Dendritic cell treated with granulocyte-macrophage colony-stimulating factor and Interleukin-4, amounts not matched to agents 40 ng/mL and 50 ng/mL, for 4 days (primary cell): Measurements from ENCODE around the gene EIF2D.
A peak's percentile ranks its signal among the peaks of the same experiment; 100 is the strongest.

Experiments used
- H3K27ac Mint-ChIP-seq: one replicate; pipeline ENCODE4 v1.8.0; 2022; ENCODE audit warnings: mild to moderate bottlenecking, mixed read lengths
- H3K27me3 Mint-ChIP-seq: one replicate; pipeline ENCODE4 v1.8.0; 2022; ENCODE audit warnings: mild to moderate bottlenecking, mixed read lengths
- H3K36me3 Mint-ChIP-seq: one replicate; pipeline ENCODE4 v1.8.0; 2022; ENCODE audit warnings: low read depth, mixed read lengths
- H3K4me1 Mint-ChIP-seq: one replicate; pipeline ENCODE4 v1.8.0; 2022; ENCODE audit warnings: low read depth, mixed read lengths
- H3K4me3 Mint-ChIP-seq: one replicate; pipeline ENCODE4 v1.8.0; 2022; ENCODE audit warnings: mild to moderate bottlenecking, moderate library complexity, mixed read lengths
- H3K9me3 Mint-ChIP-seq: one replicate; pipeline ENCODE4 v1.8.0; 2022; ENCODE audit warnings: mixed read lengths
- intact Hi-C: fragments of 100-400 bp; cut with micrococcal nuclease; formaldehyde crosslinking; loops from one replicate; pipeline ENCODE4 v1.15.0; 2022

The EIF2D gene

DNA sequence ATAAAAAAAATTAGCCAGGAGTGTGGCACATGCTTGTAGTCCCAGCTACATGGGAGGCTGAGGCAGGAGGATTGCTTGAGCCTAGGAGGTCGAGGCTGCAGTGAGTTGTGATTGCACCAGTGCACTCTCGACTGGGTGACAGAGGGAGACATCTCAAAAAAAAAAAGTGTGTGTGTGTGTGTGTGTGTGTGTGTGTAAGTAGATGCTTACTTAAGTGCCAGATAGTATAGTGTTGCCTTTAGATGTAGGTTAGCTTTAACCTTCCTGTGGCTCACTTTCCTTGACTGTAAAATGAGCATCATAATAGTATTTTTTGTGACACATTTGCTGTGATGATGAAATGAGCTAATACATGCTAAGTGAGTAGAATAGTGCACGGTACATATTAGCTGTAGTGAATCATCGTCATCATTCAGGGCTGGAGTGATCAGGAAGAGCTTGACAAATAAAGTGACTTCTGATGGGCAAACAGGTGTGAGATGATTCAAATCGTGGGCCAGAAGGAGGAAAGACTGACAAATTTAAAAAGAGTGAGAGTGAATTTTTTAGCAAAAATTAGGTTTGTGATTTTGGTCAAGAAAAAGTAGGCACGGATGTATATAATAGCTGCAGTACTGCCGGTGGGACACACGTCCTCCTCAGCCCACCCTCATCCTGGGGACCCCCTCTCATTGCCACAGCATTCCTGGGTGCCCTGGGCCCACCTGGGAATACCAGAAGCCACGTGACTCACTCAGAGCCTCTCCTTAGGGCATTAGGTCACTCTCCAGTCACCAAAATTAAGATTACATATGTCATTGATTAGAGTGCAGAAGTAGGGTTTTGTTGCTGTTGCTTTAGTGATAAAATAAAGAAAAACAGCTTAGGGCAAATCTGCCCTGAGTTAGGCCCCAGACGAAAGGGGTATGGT is 33.9 kb downstream of the EIF2D start:
- Mint-ChIP-seq H3K9me3 (no peaks in the 10 kb centered on the region), H3K4me1 (peaks cover 97% of the 10 kb centered on the region), H3K27me3 (no peaks in the 10 kb centered on the region), H3K4me3 (no peak overlapping the region), H3K27ac (peak overlapping the region; percentile 97), H3K36me3 (peaks cover 60% of the 10 kb centered on the region)
- intact Hi-C loops = no loop called here

GRCh38 chr1:206577626-206578025 is 34.6 kb downstream of the EIF2D start:
- intact Hi-C loops = no loop called here
- peaks cover 63% of the 10 kb centered on the region for H3K36me3 Mint-ChIP-seq
- H3K9me3 Mint-ChIP-seq = no peaks in the 10 kb centered on the region
- peaks cover 97% of the 10 kb centered on the region for H3K4me1 Mint-ChIP-seq
- no peaks in the 10 kb centered on the region for H3K27me3 Mint-ChIP-seq
- no peak overlapping the region for H3K4me3 Mint-ChIP-seq
- H3K27ac Mint-ChIP-seq = peak overlapping the region; percentile 97

GRCh38 chr1:206575894-206576737 is 36.1 kb downstream of the EIF2D start:
- intact Hi-C loops = loop anchor here (1.0 to 2.0 kb wide), 2 partner anchors 7 to 17 kb away; no protein-coding TSS in a partner anchor
- no peaks in the 10 kb centered on the region for H3K9me3 Mint-ChIP-seq

DNA sequence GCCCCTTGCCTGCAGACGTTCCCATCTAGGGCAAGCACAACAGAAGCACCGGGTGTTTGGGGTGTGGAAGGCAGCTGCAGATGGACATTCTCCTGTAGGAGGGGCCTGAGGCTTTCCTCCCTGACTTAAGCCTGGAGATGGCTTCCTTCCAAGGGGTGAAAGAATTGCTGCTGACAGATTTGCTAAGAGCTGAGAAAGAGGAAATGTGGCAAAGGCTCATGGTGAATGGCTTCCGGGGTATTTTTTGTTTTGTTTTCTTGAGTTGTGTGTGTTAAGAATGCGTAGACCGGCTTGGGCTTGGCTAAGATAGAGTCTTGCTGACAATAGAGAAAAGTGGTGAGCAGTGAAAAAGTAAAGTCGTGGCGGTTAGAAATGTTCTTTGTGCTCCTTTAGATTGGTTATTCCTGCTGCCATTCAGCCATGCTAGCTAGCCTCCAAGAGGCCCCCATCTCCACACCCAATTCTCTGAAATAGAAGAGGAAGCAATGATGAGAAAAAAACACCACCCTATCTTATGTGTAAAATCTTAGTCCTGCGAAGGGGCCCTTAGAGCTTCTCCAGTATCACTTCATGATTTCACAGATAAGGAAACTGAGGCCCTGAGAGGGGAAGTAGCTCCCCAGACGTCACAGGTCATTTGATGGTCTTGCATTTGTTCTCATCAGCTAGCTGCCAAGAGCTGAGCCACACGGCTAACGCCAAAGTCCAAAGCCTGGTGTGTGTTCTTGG is 36.9 kb downstream of the EIF2D start:
- H3K4me3 Mint-ChIP-seq = peak overlapping the region; percentile 63
- H3K36me3 Mint-ChIP-seq = peaks cover 66% of the 10 kb centered on the region
- peaks cover 98% of the 10 kb centered on the region for H3K4me1 Mint-ChIP-seq
- H3K9me3 Mint-ChIP-seq = no peaks in the 10 kb centered on the region
- no peaks in the 10 kb centered on the region for H3K27me3 Mint-ChIP-seq
- intact Hi-C loops = loop anchor here (1.0 to 2.0 kb wide), 2 partner anchors 8 to 17 kb away; no protein-coding TSS in a partner anchor
- H3K27ac Mint-ChIP-seq = peak overlapping the region; percentile 97

More at GRCh38 chr1:206575894-206576737, 36.1 kb downstream of the EIF2D start:
- H3K4me1 Mint-ChIP-seq = peaks cover 98% of the 10 kb centered on the region
- peaks cover 70% of the 10 kb centered on the region for H3K36me3 Mint-ChIP-seq
- H3K4me3 Mint-ChIP-seq = peak overlapping the region; percentile 63
- peak overlapping the region; percentile 97 for H3K27ac Mint-ChIP-seq
- H3K27me3 Mint-ChIP-seq = no peaks in the 10 kb centered on the region

- intact Hi-C loops = loop anchor here (2.0 kb wide), 1 partner anchor 15 kb away; no protein-coding TSS in a partner anchor
- H3K36me3 Mint-ChIP-seq = peaks cover 72% of the 10 kb centered on the region
- peak overlapping the region; percentile 37 for H3K4me3 Mint-ChIP-seq
- no peaks in the 10 kb centered on the region for H3K9me3 Mint-ChIP-seq
- H3K4me1 Mint-ChIP-seq = peaks cover 98% of the 10 kb centered on the region
- no peaks in the 10 kb centered on the region for H3K27me3 Mint-ChIP-seq
- H3K27ac Mint-ChIP-seq = peak overlapping the region; percentile 97
Measured at GRCh38 chr1:206573762-206574161, 38.5 kb downstream of the EIF2D start.

GRCh38 chr1:206573319-206573718 is 38.9 kb downstream of the EIF2D start:
- Mint-ChIP-seq H3K27ac (peak overlapping the region; percentile 97), H3K36me3 (peaks cover 72% of the 10 kb centered on the region), H3K9me3 (no peaks in the 10 kb centered on the region), H3K4me1 (peaks cover 98% of the 10 kb centered on the region), H3K27me3 (no peaks in the 10 kb centered on the region), H3K4me3 (peak overlapping the region; percentile 37)
- intact Hi-C loops = no loop called here

DNA sequence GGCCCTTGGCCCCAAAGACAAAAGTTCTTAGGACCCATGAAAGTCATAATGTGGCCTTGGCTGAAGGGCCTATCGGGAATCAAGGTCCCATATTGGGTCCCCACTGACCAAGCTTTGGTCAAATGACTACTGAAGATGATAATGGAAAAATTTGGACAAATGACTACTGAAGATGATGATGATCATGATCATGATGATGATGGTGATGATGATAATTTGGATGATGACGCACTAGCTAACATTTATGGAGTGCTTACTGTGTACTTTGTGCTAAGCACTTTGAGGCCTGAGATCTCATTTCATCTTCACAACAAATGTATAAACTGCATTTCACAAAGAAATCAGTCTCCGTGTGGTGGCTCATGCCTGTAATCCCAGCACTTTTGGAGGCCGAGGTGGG is 39.4 kb downstream of the EIF2D start:
- Mint-ChIP-seq H3K36me3 (peaks cover 72% of the 10 kb centered on the region), H3K27ac (peak overlapping the region; percentile 97), H3K4me1 (peaks cover 98% of the 10 kb centered on the region), H3K4me3 (no peak overlapping the region), H3K27me3 (no peaks in the 10 kb centered on the region), H3K9me3 (no peaks in the 10 kb centered on the region)
- intact Hi-C loops = no loop called here

GRCh38 chr1:206570529-206570928 is 41.7 kb downstream of the EIF2D start:
- intact Hi-C loops = no loop called here
- H3K27ac Mint-ChIP-seq = peak overlapping the region; percentile 45
- no peak overlapping the region for H3K4me3 Mint-ChIP-seq
- peaks cover 86% of the 10 kb centered on the region for H3K36me3 Mint-ChIP-seq
- H3K4me1 Mint-ChIP-seq = peaks cover 99% of the 10 kb centered on the region
- no peaks in the 10 kb centered on the region for H3K9me3 Mint-ChIP-seq
- H3K27me3 Mint-ChIP-seq = no peaks in the 10 kb centered on the region

GRCh38 chr1:206569556-206569955 is 42.7 kb downstream of the EIF2D start:
- peak overlapping the region; percentile 11 for H3K27ac Mint-ChIP-seq
- no peaks in the 10 kb centered on the region for H3K27me3 Mint-ChIP-seq
- H3K4me1 Mint-ChIP-seq = peaks cover 100% of the 10 kb centered on the region
- intact Hi-C loops = no loop called here
- no peaks in the 10 kb centered on the region for H3K9me3 Mint-ChIP-seq
- peaks cover 94% of the 10 kb centered on the region for H3K36me3 Mint-ChIP-seq
- H3K4me3 Mint-ChIP-seq = no peak overlapping the region

DNA sequence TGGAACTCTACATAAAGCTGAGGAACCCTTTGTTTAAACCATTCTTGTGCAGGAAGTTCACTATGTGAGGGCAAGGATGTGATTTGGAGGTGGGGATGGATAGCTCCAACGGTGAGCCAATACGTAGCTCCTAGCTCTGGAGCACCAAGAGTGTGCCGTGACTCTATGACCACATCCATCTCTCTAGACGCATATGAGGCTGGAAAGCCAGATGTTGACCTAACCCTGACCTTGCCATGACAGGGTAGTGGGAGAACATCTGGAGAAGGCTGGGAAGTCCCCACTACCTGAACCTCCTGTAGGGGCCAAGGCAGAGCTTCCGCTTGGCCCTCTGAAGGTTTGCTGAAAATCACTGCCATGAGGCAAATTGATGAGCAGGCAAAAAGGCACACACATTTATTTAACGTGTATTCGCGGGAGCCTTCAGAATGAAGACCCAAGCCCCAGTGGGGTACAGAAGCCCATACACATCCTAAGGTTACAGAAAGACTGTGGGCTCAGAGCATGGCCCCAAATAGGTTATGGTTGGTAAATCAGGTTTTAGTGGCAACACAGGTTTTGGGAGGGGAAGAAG is 43.4 kb downstream of the EIF2D start:
- peaks cover 95% of the 10 kb centered on the region for H3K36me3 Mint-ChIP-seq
- H3K4me1 Mint-ChIP-seq = peaks cover 100% of the 10 kb centered on the region
- H3K4me3 Mint-ChIP-seq = no peak overlapping the region

GRCh38 chr1:206568256-206568655 is 44.0 kb downstream of the EIF2D start:
- peaks cover 100% of the 10 kb centered on the region for H3K4me1 Mint-ChIP-seq
- no peaks in the 10 kb centered on the region for H3K9me3 Mint-ChIP-seq
- H3K27me3 Mint-ChIP-seq = no peaks in the 10 kb centered on the region
- H3K4me3 Mint-ChIP-seq = no peak overlapping the region
- peaks cover 96% of the 10 kb centered on the region for H3K36me3 Mint-ChIP-seq
- intact Hi-C loops = no loop called here
- peak overlapping the region; percentile 69 for H3K27ac Mint-ChIP-seq

More for the DNA sequence above, 43.4 kb downstream of the EIF2D start:
- Mint-ChIP-seq H3K9me3 (no peaks in the 10 kb centered on the region), H3K27ac (peak overlapping the region; percentile 11), H3K27me3 (no peaks in the 10 kb centered on the region)
- intact Hi-C loops = no loop called here

GRCh38 chr1:206566999-206567398 is 45.3 kb downstream of the EIF2D start:
- no peaks in the 10 kb centered on the region for H3K9me3 Mint-ChIP-seq
- no peaks in the 10 kb centered on the region for H3K27me3 Mint-ChIP-seq
- no peak overlapping the region for H3K4me3 Mint-ChIP-seq
- H3K4me1 Mint-ChIP-seq = peaks cover 100% of the 10 kb centered on the region
- intact Hi-C loops = no loop called here
- H3K36me3 Mint-ChIP-seq = peaks cover 96% of the 10 kb centered on the region
- peak overlapping the region; percentile 26 for H3K27ac Mint-ChIP-seq

DNA sequence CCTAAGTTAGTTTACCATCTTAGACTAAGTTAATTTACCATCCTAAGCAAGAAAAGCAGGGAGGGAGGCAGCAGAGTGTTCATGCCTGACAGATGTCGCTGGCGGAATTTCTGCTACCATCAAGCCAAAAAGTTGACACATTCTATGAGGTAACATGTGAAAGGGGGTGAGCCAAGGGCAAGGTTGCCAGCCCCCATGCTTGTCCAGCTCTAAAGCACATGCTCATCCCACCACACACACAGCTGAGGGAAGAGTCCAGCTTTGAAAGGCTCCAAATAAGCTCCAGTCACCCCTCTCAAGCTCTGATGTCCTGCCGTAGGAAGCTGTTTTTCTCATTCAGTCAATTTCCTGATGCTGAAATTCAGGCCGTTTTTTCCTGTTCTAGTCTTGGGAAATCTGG is 46.3 kb downstream of the EIF2D start:
- Mint-ChIP-seq H3K36me3 (peaks cover 96% of the 10 kb centered on the region), H3K4me1 (peaks cover 99% of the 10 kb centered on the region), H3K9me3 (no peaks in the 10 kb centered on the region), H3K27ac (no peak overlapping the region), H3K27me3 (no peaks in the 10 kb centered on the region), H3K4me3 (no peak overlapping the region)
- intact Hi-C loops = no loop called here
